Activated CD4-positive, alpha-beta T cell treated with anti-CD3 and anti-CD28 coated beads for 48 hours (primary cell): ENCODE measurements around the gene CAMTA1.

ENCODE experiments used
- DNase-seq: peaks from one replicate; pipeline ENCODE4 v3.0.0-alpha.2; 2020

Gene CAMTA1

GRCh38 chr1:7097938-7098592, 312.8 kb downstream of the CAMTA1 start:
- no peak for DNase-seq

- DNase-seq = no peak
Observed at GRCh38 chr1:7098641-7099040, 313.4 kb downstream of the CAMTA1 start.

- DNase-seq = no peak
Observed at GRCh38 chr1:7100479-7100878, 315.2 kb downstream of the CAMTA1 start.

GRCh38 chr1:7101187-7101586, 315.9 kb downstream of the CAMTA1 start:
- no peak for DNase-seq

GRCh38 chr1:7103361-7103782, 318.1 kb downstream of the CAMTA1 start:
- no peak for DNase-seq

- no peak for DNase-seq
Observed at GRCh38 chr1:7103874-7104273, 318.6 kb downstream of the CAMTA1 start.

GRCh38 chr1:7104339-7104738, 319.1 kb downstream of the CAMTA1 start:
- no peak for DNase-seq

- no peak for DNase-seq
Observed at GRCh38 chr1:7105269-7105668, 320.0 kb downstream of the CAMTA1 start.

GRCh38 chr1:7106442-7107108, 321.3 kb downstream of the CAMTA1 start:
- DNase-seq = no peak

GRCh38 chr1:7107109-7107830, 322.0 kb downstream of the CAMTA1 start:
- DNase-seq = no peak

GRCh38 chr1:7108251-7108650, 323.0 kb downstream of the CAMTA1 start:
- DNase-seq = no peak

GRCh38 chr1:7109901-7110300, 324.6 kb downstream of the CAMTA1 start:
- no peak for DNase-seq

- no peak for DNase-seq
Observed at GRCh38 chr1:7110321-7110720, 325.1 kb downstream of the CAMTA1 start.

GRCh38 chr1:7111853-7112252, 326.6 kb downstream of the CAMTA1 start:
- DNase-seq = no peak

GRCh38 chr1:7113136-7113535, 327.9 kb downstream of the CAMTA1 start:
- DNase-seq = no peak

GRCh38 chr1:7113822-7114221, 328.6 kb downstream of the CAMTA1 start:
- DNase-seq = no peak

- DNase-seq = no peak
Observed at GRCh38 chr1:7116001-7116400, 330.7 kb downstream of the CAMTA1 start.

GRCh38 chr1:7117399-7118281, 332.4 kb downstream of the CAMTA1 start:
- DNase-seq = no peak

- no peak for DNase-seq
Observed at GRCh38 chr1:7119156-7119555, 333.9 kb downstream of the CAMTA1 start.

- DNase-seq = no peak
Observed at GRCh38 chr1:7120863-7121621, 335.8 kb downstream of the CAMTA1 start.

GRCh38 chr1:7121622-7121988, 336.4 kb downstream of the CAMTA1 start:
- no peak for DNase-seq

- DNase-seq = no peak
Observed at GRCh38 chr1:7127322-7128075, 342.2 kb downstream of the CAMTA1 start.
